HCT116 (cell line): ENCODE measurements around the gene SLC9A7. TPM values are rescaled to one million over a fixed set of nuclear protein-coding genes. Genes with fewer than 3 reads are reported as not detected.

ENCODE experiments used
- ATAC-seq: fragments of 200-7000 bp; cut with Tn5 transposase; 2 replicates; pipeline ENCODE4 v1.9.1; 2020; ENCODE audit warnings: mild to moderate bottlenecking, moderate library complexity
- BruUV-seq: library from RNA; stranded (reverse); fragments of 400-500 nt; replicated peaks from 2 replicates; lab custom pipeline; 2021; lab: Mats Ljungman, UMichigan
- CTCF ChIA-PET: fragments of 300-600 bp; sonication (Branson Sonifier 250); formaldehyde crosslinking; loops from one replicate; lab custom pipeline; 2021; ENCODE audit warnings: antibody characterized with exemption; lab: Charles Lee
- POLR2A ChIA-PET: fragments of 300-600, 350-600 bp; sonication (Branson Sonifier 250); formaldehyde crosslinking; loops from one replicate; lab custom pipeline; 2021; ENCODE audit warnings: antibody characterized with exemption; lab: Charles Lee
- RAD21 ChIA-PET, 2 experiments: fragments of 300-600 bp; sonication (Branson Sonifier 250); formaldehyde crosslinking; loops; one replicate each; lab custom pipeline; 2023; ENCODE audit warnings: low total read pairs in 2 of 2; ENCODE audit not compliant: uncharacterized antibody in 2 of 2, unreplicated experiment in 2 of 2, low non-redundant PET in 1 of 2; lab: Charles Lee
- DNase-seq: peaks from one replicate; pipeline ENCODE4 v3.0.0-alpha.2; 2010; ENCODE audit warnings: low read depth, low spot score
- H2AFZ ChIP-seq: fragments of 200-600 bp; shearing (Covaris generic), sonication (generic); 2 replicates; pipeline ENCODE4 v1.6.1; 2017; ENCODE audit warnings: low read depth, mixed run types, mixed read lengths, antibody characterized with exemption, low read length; ENCODE audit not compliant: poor library complexity, severe bottlenecking
- H3K27ac ChIP-seq: 2 replicates; pipeline ENCODE4 v1.5.1; 2012; ENCODE audit warnings: low read depth, low read length
- H3K27me3 ChIP-seq: fragments of 200-600 bp; sonication (generic); 2 replicates; pipeline ENCODE4 v1.6.1; 2016; ENCODE audit warnings: mixed run types, low read length, mixed read lengths; ENCODE audit not compliant: insufficient read depth
- H3K36me3 ChIP-seq, 2 experiments: fragments of 200-500 bp in 1 of 2; fragments of 200-600 bp in 1 of 2; sonication (Bioruptor generic) in 1 of 2; sonication (generic) in 1 of 2; 2 replicates each; pipeline versions ENCODE4 v1.5.1 to v1.6.1; 2014 to 2016; ENCODE audit warnings: low read length in 2 of 2, inconsistent platforms in 1 of 2, mixed read lengths in 1 of 2, mixed run types in 1 of 2; ENCODE audit not compliant: insufficient read depth in 2 of 2, control insufficient read depth in 1 of 2
- H3K4me1 ChIP-seq, 2 experiments: fragments of 200-600 bp in 1 of 2; sonication (generic) in 1 of 2; 2 replicates each; pipeline versions ENCODE4 v1.5.1 to v1.6.1; 2012 to 2017; ENCODE audit warnings: low read length in 2 of 2, inconsistent platforms in 1 of 2, mild to moderate bottlenecking in 1 of 2, mixed read lengths in 1 of 2, mixed run types in 1 of 2, moderate library complexity in 1 of 2; ENCODE audit not compliant: insufficient read depth in 2 of 2, control insufficient read depth in 1 of 2
- H3K4me2 ChIP-seq: fragments of 200-600 bp; sonication (generic); 2 replicates; pipeline ENCODE4 v1.6.1; 2017; ENCODE audit warnings: mixed run types, low read length, mixed read lengths
- H3K4me3 ChIP-seq, 2 experiments: fragments of 200-600 bp in 1 of 2; sonication (generic) in 1 of 2; replicated peaks in 1 of 2; 2 replicates each; pipeline ENCODE4 v1.5.1; 2011 to 2016; ENCODE audit warnings: low read length in 2 of 2, control low read depth in 1 of 2, low read depth in 1 of 2, mild to moderate bottlenecking in 1 of 2, mixed read lengths in 1 of 2, mixed run types in 1 of 2
- H3K79me2 ChIP-seq: fragments of 200-600 bp; sonication (generic); 2 replicates; pipeline ENCODE4 v1.6.1; 2017; ENCODE audit warnings: mild to moderate bottlenecking, mixed run types, low read length, moderate library complexity, mixed read lengths; ENCODE audit not compliant: insufficient read depth
- H3K9ac ChIP-seq: fragments of 200-600 bp; sonication (generic); 2 replicates; pipeline ENCODE4 v1.6.1; 2016; ENCODE audit warnings: low read length, mixed read lengths
- H3K9me2 ChIP-seq: fragments of 200-600 bp; sonication (generic), shearing (Covaris generic); 2 replicates; pipeline ENCODE4 v1.6.1; 2017; ENCODE audit warnings: mixed run types, mild to moderate bottlenecking, moderate library complexity; ENCODE audit not compliant: insufficient read depth
- H3K9me3 ChIP-seq, 2 experiments: fragments of 200-500 bp in 1 of 2; fragments of 200-600 bp in 1 of 2; sonication (Bioruptor generic) in 1 of 2; sonication (generic) in 1 of 2; 2 replicates each; pipeline ENCODE4 v1.6.1; 2014 to 2017; ENCODE audit warnings: low read length in 2 of 2, mixed read lengths in 2 of 2, inconsistent platforms in 1 of 2, low read depth in 1 of 2, mild to moderate bottlenecking in 1 of 2, mixed run types in 1 of 2, moderate library complexity in 1 of 2; ENCODE audit not compliant: control insufficient read depth in 1 of 2, insufficient read depth in 1 of 2
- H4K20me1 ChIP-seq: fragments of 200-600 bp; sonication (generic), shearing (Covaris generic); 2 replicates; pipeline ENCODE4 v1.6.1; 2017; ENCODE audit warnings: mixed run types, mild to moderate bottlenecking, moderate library complexity; ENCODE audit not compliant: insufficient read depth
- CBX3 ChIP-seq: IDR thresholded peaks from 2 replicates; pipeline ENCODE4 v1.6.1; 2012; ENCODE audit warnings: low read depth
- CEBPB ChIP-seq: IDR thresholded peaks from 2 replicates; pipeline ENCODE4 v1.6.1; 2012; ENCODE audit warnings: low read depth
- EGR1 ChIP-seq: IDR thresholded peaks from 2 replicates; pipeline ENCODE4 v1.6.1; 2012; ENCODE audit warnings: low read depth
- EZH2 ChIP-seq: fragments of 200-600 bp; sonication (generic); IDR thresholded peaks from 2 replicates; pipeline ENCODE4 v1.6.1; 2017; ENCODE audit warnings: antibody characterized with exemption, mixed run types
- EZH2phosphoT487 ChIP-seq: fragments of 200-600 bp; IDR thresholded peaks from 2 replicates; pipeline ENCODE4 v1.6.1; 2018; ENCODE audit warnings: antibody characterized with exemption, borderline replicate concordance
- FOSL1 ChIP-seq: IDR thresholded peaks from 2 replicates; pipeline ENCODE4 v1.6.1; 2012; ENCODE audit warnings: low read depth
- JUND ChIP-seq: IDR thresholded peaks from 2 replicates; pipeline ENCODE4 v1.6.1; 2012
- POLR2AphosphoS5 ChIP-seq: IDR thresholded peaks from 2 replicates; pipeline ENCODE4 v1.6.1; 2011; ENCODE audit warnings: mild to moderate bottlenecking, low read depth, low read length, moderate library complexity
- RAD21 ChIP-seq: IDR thresholded peaks from 2 replicates; pipeline ENCODE4 v1.6.1; 2012; ENCODE audit warnings: low read depth, mild to moderate bottlenecking
- SIN3A ChIP-seq: IDR thresholded peaks from 2 replicates; pipeline ENCODE4 v1.6.1; 2012; ENCODE audit warnings: low read depth
- SP1 ChIP-seq: IDR thresholded peaks from 2 replicates; pipeline ENCODE4 v1.6.1; 2012; ENCODE audit warnings: low read depth
- SRF ChIP-seq: IDR thresholded peaks from 2 replicates; pipeline ENCODE4 v1.6.1; 2012; ENCODE audit warnings: low read depth
- TCF7L2 ChIP-seq: IDR thresholded peaks from 2 replicates; pipeline ENCODE4 v1.7.0; 2011; ENCODE audit warnings: borderline replicate concordance, inconsistent platforms; ENCODE audit not compliant: insufficient read depth, insufficient read length; ENCODE audit errors: extremely low read depth
- ZFX ChIP-seq: fragments of 450-650 bp; IDR thresholded peaks from 2 replicates; pipeline ENCODE4 v1.6.1; 2017
- ZNF274 ChIP-seq: fragments of 200-500 bp; sonication (Bioruptor generic); IDR thresholded peaks from 2 replicates; pipeline ENCODE4 v1.6.1; 2014; ENCODE audit warnings: mild to moderate bottlenecking, low read depth, low read length, inconsistent platforms
- intact Hi-C: fragments of 100-400 bp; cut with micrococcal nuclease; formaldehyde crosslinking; loops from 2 replicates; pipeline ENCODE4 v1.10.0; 2022
- total RNA-seq: library from RNA; stranded (reverse); gene quantifications from one replicate; pipeline ENCODE4 v1.2.1, GENCODE V29; 2021; ENCODE audit not compliant: unreplicated experiment
- TF ChIP-seq, protein P1 (sequence below): IDR thresholded peaks from 2 replicates; pipeline ENCODE4 v1.6.1; 2011; ENCODE audit warnings: mild to moderate bottlenecking, low read length, moderate library complexity; ENCODE audit not compliant: insufficient replicate concordance; ENCODE audit errors: extremely low read depth
- TF ChIP-seq, protein P2 (sequence below): IDR thresholded peaks from 2 replicates; pipeline ENCODE4 v1.6.1; 2012
- TF ChIP-seq, protein P3 (sequence below), 3 experiments: fragments of 200-600 bp in 1 of 3; sonication (generic) in 1 of 3; IDR thresholded peaks in 2 of 3; conservative IDR thresholded peaks in 1 of 3; 2 replicates each; pipeline ENCODE4 v1.5.1; 2012 to 2017; ENCODE audit warnings: low read depth in 2 of 3, low read length in 2 of 3, antibody characterized with exemption in 1 of 3, borderline replicate concordance in 1 of 3, control low read depth in 1 of 3, mild to moderate bottlenecking in 1 of 3, mixed read lengths in 1 of 3, mixed run types in 1 of 3, moderate library complexity in 1 of 3; ENCODE audit not compliant: insufficient read depth in 1 of 3

Gene SLC9A7
- total RNA-seq, 1 experiment from 2014 or later, result 18.6 TPM

DNA sequence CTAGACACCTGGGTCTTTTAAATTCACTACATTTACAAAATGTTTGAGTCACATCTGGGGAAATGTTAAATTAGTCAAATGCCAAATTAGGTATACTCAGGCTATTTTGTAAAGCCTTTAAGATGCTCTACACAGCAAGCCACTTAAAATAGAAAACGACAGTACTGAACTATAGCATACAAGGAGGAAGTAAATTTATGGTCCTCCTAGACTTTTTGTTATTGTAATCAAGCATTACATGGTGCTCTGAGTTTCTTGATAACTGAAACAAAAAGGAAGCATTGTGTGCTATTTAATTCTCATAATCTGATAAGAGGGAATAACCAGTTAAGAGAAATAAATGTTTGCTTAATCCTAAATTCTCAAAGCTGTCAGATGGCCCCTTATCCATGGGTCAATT lies 46.2 kb downstream of the SLC9A7 start:
- no TSS peak for BruUV-seq
- Histone ChIP-seq H3K9ac (no peak overlapping the region), H3K4me2 (no peak overlapping the region), H3K27ac (no peak overlapping the region), H3K9me2 (no peaks in the 10 kb centered on the region), H3K4me3 (no peak overlapping the region), H3K27me3 (no peaks in the 10 kb centered on the region), H4K20me1 (no peaks in the 10 kb centered on the region), H3K4me1 (peaks cover 7 to 25% of the 10 kb centered on the region in 2 experiments; a peak in 2 of 4 replicates), H3K9me3 (no peaks in the 10 kb centered on the region), H2AFZ (no peak overlapping the region), H3K36me3 (no peaks in the 10 kb centered on the region), H3K79me2 (0 out of 2 replicates have a peak, but pooled peaks cover 4% of the 10 kb centered on the region)
- DNase-seq (no peak), ATAC-seq (no peak)
- intact Hi-C loops, result no loop called here
- TF ChIP-seq EZH2phosphoT487 (no peak), TCF7L2 (no peak), EZH2 (no peak), SIN3A (no peak), ZNF274 (no peak), POLR2AphosphoS5 (no peak), CBX3 (no peak), EGR1 (no peak), ZFX (no peak), SRF (no peak), CEBPB (no peak), JUND (no peak), SP1 (no peak), RAD21 (no peak), FOSL1 (no peak)
- TF ChIP-seq, protein P1, sequence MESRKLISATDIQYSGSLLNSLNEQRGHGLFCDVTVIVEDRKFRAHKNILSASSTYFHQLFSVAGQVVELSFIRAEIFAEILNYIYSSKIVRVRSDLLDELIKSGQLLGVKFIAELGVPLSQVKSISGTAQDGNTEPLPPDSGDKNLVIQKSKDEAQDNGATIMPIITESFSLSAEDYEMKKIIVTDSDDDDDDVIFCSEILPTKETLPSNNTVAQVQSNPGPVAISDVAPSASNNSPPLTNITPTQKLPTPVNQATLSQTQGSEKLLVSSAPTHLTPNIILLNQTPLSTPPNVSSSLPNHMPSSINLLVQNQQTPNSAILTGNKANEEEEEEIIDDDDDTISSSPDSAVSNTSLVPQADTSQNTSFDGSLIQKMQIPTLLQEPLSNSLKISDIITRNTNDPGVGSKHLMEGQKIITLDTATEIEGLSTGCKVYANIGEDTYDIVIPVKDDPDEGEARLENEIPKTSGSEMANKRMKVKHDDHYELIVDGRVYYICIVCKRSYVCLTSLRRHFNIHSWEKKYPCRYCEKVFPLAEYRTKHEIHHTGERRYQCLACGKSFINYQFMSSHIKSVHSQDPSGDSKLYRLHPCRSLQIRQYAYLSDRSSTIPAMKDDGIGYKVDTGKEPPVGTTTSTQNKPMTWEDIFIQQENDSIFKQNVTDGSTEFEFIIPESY, result no peak
- TF ChIP-seq, protein P2, sequence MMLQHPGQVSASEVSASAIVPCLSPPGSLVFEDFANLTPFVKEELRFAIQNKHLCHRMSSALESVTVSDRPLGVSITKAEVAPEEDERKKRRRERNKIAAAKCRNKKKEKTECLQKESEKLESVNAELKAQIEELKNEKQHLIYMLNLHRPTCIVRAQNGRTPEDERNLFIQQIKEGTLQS, result no peak
- TF ChIP-seq, protein P3, sequence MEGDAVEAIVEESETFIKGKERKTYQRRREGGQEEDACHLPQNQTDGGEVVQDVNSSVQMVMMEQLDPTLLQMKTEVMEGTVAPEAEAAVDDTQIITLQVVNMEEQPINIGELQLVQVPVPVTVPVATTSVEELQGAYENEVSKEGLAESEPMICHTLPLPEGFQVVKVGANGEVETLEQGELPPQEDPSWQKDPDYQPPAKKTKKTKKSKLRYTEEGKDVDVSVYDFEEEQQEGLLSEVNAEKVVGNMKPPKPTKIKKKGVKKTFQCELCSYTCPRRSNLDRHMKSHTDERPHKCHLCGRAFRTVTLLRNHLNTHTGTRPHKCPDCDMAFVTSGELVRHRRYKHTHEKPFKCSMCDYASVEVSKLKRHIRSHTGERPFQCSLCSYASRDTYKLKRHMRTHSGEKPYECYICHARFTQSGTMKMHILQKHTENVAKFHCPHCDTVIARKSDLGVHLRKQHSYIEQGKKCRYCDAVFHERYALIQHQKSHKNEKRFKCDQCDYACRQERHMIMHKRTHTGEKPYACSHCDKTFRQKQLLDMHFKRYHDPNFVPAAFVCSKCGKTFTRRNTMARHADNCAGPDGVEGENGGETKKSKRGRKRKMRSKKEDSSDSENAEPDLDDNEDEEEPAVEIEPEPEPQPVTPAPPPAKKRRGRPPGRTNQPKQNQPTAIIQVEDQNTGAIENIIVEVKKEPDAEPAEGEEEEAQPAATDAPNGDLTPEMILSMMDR (IDR thresholded peaks at IDR 0.05 in 2 of 3, conservative IDR thresholded peaks at IDR 0.05 in 1 of 3; ENCODE audit: borderline replicate concordance in 1 of 3, insufficient read depth in 1 of 3, low read depth in 2 of 3, low read length in 2 of 3), result no peak
- RAD21 ChIA-PET, result no interaction called here
- CTCF ChIA-PET, result no interaction called here
- POLR2A ChIA-PET, result no interaction called here
